DMS 273 (cell line): Measurements from ENCODE around the gene GSTM4.
"Not testable (repeated sequence)": the region's sequence is repeated elsewhere in the genome, so short reads cannot be mapped to it uniquely, and the experiment has no call there.

Source experiments
- DNase-seq: peaks from one replicate; lab custom pipeline; 2025; ENCODE audit not compliant: unreplicated experiment; lab: John Stamatoyannopoulos, UW

GSTM4 gene

DNA sequence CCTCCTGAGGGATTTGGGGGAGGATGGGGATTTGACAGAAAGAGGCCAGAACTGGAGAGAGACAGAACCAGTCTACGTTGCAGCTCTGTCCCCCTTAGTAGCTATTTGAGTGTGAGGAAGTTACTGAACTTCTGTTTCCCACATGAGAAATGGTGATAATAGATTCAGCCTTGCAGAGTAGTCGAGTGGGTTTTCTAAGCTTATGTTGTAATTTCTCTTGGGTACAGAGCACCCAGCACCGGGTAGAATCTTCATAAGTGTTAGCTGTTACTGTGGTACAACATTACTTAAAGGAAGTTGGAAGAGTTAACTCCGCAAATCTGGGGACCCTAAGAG lies 4.8 kb downstream of the GSTM4 start:
- not testable (repeated sequence) for DNase-seq

DNA sequence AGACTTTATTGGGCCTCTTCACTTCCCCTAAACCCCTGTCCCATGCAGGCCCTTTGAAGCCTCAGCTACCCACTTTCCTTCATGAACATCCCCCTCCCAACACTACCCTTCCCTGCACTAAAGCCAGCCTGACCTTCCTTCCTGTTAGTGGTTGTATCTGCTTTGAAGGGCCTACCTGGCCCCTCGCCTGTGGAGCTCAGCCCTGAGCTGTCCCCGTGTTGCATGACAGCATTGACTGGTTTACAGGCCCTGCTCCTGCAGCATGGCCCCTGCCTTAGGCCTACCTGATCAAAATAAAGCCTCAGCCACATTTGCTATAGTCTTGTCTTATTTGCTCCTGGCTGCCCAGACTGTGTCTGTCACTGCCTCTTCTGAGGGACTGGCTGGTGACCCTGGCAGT lies 5.5 kb downstream of the GSTM4 start:
- DNase-seq, result no peak

DNA sequence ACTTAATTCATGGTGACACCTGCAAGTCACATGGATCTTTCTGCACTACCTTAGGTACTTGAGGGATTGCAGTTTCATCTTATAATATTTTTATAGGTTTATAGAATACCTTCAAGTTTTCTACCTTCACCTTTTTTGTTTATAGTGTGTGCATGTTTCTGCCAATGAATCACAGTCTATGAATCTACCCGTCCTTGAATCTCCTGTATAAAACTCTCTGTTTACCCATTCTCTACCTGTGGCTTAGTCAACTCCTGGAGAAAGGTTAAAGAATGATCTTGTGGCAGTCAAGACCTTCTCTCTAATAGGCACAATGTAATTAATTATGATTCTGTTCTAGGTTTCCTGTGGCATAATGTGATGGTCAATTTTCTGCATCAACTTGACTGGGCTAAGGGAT lies 8.8 kb downstream of the GSTM4 start:
- DNase-seq, result no peak

DNA sequence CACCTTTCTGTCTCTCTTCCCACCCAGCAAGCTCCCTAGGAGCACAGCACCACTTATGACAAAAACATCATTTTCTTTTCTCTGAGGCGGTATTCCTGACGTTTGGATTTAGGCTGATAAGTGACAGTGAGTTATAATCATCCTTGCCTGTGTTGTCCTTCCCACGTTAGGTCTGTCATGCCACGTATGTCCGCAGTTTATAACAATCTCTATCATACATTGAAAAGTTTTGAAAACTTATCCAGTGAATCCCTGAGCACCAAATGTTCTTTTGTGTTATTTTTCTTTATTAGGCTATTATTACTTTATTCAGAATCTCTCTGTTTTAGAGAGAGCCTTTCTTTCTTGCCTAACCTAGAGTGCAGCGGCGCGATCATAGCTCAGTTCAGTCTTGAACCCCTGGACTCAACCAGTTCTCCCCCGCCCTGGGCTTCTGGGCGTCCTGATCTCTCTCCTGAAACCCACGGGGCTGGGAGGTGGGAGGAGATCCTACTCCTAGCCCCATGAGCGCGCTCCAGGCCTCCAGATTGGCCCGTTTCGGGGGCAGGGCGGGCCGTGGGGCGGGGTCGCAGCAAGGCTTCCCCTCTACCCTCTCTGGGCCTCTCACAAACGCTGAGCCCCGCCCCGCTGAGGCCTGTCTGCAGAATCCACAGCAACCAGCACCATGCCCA lies 11.7 kb downstream of the GSTM4 start, which contains the start of gene GSTM2:
Gene GSTM2, plus strand, starts transcription at position 606 of the 671 bp plus-strand sequence. Its CDS starts 59 bp downstream, at position 665.
- DNase-seq, result peak; percentile 96

DNA sequence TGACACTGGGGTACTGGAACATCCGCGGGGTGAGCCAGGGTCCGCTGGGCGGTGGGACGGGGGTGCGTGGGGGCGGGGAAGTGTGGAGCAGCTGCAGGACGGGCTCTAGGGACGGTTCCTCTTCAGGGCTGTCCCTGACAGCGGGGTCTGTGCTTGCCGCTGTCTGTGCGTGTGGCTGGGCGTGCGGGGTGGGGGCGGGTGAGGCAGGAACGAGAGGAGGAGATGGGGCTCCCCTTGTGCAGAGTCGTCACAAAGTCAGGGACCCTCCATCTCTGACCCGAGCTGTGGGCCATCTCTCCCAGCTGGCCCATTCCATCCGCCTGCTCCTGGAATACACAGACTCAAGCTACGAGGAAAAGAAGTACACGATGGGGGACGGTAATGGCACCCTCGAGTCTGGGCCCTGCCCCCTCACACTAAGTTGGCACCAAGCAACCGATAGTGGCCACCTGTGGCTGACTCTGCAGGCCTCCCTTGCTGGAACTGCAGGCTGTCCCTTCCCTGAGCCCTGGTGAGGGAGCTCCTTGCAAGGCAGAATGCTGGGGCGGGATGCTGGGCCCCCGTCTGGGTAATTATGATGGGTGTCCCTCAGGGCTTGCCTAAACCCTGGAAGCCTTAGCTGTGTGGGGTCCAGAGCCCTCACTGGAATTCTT lies 12.3 kb downstream of the GSTM4 start:
- DNase-seq, result peak; percentile 35

DNA sequence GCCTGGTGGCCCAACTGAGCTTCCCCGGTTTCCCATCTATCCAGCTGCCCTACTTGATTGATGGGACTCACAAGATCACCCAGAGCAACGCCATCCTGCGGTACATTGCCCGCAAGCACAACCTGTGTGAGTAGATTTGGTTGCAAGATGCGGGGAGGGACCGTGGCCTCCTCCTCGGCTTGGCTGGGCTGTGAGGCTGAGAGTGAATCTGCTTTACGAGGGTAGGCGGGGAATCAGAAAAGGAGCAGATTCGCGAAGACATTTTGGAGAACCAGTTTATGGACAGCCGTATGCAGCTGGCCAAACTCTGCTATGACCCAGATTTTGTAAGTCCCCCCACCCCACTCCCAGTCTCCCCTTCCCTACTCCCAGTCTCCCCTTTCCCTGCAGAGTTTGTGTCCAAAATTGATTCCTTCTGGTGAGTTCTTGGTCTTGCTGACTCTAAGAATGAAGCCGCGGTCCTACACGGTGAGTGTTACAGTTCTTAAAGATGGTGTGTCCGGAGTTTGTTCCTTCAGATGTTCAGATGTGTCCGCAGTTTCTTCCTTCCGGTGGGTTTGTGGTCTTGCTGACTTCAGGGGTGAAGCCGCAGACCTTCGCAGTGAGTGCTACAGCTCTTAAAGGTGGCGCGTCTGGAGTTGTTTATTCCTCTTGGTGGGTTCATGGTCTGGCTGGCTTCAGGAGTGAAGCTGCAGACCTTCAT lies 13.5 kb downstream of the GSTM4 start:
- DNase-seq, result no peak

DNA sequence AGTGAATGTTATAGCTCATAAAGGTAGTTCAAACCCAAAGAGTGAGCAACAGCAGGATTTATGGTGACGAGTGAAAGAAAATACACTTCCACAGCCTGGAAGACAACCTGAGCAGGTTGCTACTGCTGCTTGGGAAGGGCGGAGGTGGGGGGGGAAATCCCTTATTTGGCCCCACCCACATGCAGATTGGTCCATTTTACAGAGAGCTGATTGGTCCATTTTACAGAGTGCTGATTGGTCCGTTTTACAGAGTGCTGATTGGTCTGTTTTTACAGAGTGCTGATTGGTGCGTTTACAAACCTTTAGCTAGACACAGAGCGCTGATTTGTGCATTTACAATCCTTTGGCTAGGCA lies 14.0 kb downstream of the GSTM4 start:
- DNase-seq, result not testable (repeated sequence)

DNA sequence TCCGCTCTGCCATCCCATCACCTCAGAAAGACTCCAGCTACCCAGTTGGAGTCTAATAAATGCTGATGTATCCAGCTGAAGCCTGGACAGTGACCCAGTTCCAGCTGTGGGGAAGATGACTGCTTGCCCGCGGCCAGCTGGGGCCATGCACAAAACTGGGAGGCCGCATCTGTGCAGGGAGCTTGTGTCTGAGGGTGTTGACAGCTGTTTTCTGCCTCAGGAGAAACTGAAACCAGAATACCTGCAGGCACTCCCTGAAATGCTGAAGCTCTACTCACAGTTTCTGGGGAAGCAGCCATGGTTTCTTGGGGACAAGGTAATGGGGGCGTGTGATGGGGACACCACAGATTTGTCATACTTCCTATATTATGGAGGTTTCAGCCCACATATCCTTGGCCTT lies 15.2 kb downstream of the GSTM4 start:
- DNase-seq, result no peak

DNA sequence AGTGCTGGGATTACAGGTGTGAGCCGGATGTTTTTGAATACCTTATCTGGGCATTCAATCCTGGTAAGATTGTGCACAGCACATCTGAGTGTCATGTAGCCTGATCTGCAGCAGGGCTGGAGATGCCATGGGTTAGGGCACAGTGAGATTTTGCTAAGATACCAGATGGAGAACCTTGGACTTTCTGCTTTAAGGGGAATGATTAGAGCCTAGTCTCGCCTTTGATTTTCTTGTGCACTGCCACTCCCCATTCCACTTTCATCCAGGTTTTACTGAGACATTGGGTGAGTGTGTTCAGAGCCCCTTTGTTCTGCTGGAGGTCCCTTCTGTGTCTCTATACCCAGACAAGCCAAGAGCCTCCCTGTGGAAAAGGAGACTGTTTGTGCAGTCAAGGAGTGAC lies 18.0 kb downstream of the GSTM4 start:
- DNase-seq, result not testable (repeated sequence)

DNA sequence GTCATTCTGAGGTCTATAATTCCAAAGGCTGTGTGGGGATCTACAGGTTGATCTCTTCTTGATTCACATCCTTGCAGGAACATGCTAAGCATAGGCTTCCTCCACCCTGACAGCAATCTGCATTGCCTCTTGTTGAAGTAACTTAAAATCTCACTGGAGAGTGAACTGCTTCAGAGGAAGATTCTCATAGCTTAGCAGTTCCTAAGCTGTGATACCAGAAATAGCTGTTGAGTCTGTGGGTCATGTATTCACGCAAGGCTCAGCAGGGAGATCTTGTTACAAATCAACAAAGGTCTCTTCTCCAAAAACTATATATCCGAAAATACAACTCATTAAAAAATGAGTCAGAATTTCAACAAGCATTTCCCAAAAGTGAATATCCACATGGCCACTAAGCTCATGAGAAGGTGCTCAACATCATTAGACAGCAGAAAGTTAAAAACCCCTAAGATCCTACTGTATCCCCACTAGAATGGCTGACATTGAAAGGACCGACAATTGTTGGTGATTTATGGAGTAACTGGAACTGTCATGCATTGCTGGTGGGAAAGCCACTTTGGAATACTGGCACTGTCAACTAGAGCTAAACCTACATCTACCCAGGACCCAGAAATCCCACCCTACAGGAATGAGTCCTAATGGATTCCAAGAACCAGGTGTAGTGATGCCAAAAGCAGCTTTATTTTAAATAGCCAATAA lies 20.9 kb downstream of the GSTM4 start:
- DNase-seq, result not testable (repeated sequence)

DNA sequence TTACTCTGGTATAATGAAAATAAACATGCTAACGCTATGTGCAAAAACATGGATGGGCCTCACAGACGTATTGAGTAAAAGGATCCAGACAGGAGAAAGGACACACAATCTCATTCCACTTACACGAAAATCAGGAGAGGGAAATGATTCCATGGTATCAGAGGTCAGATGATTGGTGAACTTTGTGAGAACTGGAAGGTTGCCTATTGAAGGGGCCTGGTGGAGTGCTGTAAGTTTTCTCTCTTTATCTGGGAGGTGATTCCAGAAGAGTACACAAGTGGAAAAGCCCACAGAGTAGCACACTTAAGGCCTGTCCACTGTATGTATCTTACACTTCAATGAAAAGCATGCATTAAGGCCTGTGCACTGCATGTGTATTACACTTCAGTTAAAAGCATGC lies 21.6 kb downstream of the GSTM4 start:
- DNase-seq, result no peak

DNA sequence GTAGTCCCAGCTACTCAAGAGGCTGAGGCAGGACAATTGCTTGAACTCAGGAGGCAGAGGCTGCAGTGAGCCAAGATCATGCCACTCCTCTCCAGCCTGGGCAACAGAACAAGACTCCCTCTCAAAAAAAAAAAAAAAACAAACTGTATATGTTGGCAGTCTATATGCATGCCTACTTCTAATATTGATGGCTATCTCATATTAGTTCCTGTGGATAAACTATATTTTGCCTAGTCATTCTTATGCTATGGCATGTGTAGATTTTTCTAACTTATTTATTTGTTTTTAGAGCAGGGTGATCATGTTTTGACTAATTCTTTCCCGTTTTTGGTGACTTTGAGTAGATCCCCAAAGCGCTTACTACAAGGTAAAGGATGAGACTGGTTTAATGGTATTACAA lies 22.7 kb downstream of the GSTM4 start:
- not testable (repeated sequence) for DNase-seq

DNA sequence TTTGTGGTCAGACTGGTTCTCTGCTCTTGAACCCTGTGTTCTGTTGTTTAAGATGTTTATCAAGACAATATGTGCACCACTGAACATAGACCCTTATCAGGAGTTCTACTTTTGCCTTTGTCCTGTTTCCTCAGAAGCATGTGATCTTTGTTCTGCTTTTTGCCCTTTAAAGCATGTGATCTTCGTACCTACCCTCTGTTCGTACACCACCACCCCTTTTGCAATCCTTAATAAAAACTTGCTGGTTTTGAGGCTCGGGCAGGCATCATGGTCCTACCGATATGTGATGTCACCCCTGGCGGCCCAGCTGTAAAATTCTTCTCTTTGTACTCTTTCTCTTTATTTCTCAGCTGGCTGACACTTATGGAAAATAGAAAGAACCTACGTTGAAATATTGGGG lies 28.9 kb downstream of the GSTM4 start:
- DNase-seq, result not testable (repeated sequence)

DNA sequence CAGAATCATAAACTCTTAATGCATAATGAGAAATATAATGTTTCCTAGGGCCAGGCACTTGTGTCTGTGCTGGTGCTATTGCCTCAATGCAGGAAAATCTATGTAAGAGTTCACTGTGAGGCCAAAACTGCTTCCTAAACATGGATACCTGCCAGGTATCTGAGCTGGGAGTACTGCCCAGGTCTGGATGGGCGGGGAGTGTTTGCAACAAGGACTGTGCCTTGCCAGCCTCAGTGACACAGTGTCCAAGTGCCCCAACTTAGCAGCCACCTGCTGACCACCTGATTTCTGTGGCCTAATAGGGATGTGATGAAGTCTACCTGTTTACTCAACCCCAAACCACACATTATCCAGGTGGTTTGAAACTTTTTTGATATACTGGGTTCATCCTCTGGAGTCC lies 29.5 kb downstream of the GSTM4 start:
- not testable (repeated sequence) for DNase-seq

DNA sequence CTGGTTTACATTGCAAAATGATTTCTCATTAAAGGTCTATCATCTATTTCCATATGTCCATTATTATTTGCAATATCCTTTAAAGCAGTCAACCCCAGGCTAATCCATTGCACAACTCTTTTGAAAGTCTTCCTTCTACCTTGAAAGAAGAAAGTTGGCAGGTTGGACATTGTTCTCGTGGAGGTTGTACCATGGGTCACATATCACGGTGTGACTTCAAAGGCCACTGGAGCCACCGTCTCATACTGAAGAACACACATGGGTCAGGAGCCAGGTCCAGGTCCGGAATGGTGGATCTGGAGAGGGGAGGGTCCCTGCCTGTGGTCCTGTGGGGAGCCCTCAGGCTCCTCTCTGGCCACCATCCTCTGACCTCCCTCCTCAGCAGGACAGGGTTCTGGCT lies 30.0 kb downstream of the GSTM4 start:
- not testable (repeated sequence) for DNase-seq

DNA sequence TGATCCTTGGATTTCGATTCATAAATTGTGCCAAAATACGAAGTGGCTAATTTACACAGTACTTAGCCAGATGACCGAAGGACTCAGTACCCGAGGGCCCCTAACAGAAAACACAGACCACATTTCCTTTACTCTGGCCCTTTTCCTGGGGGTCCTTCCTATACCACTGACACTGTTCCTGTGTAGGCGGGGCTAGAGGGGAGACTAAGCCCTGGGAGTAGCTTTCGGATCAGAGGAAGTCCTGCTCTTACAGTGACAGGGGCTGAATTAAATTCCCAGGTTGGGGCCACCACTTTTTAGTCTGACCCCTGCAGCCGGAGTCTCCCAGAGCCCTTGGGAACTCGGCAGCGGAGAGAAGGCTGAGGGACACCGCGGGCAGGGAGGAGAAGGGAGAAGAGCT lies 31.2 kb downstream of the GSTM4 start:
- DNase-seq, result not testable (repeated sequence)

DNA sequence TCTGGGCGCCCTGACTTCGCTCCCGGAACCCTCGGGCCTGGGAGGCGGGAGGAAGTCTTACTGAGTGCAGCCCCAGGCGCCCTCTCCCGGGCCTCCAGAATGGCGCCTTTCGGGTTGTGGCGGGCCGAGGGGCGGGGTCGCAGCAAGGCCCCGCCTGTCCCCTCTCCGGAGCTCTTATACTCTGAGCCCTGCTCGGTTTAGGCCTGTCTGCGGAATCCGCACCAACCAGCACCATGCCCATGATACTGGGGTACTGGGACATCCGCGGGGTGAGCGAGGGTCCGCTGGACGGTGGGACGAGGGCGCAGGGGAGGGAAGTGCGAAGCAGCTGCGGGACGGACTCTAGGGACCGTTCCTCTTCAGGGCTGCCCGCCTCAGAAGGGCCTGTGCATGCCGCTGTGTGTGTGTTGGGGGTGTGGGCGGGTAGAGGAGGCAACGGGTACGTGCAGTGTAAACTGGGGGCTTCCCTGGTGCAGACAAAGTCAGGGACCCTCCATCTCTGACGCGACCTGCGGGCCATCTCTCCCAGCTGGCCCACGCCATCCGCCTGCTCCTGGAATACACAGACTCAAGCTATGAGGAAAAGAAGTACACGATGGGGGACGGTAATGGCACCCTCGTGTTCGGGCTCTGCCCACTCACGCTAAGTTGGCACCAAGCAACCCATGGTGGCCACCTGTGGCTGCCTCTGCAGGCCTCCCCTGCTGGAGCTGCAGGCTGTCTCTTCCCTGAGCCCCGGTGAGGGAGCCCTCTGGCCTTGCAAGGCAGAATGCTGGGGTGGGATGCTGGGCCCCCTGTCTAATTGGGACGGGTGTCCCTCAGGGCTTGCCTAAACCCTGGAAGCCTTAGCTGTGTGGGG lies 32.0 kb downstream of the GSTM4 start, which contains the start of gene GSTM1:
Gene GSTM1, plus strand, starts transcription at position 177 of the 859 bp plus-strand sequence. Its CDS starts 57 bp downstream, at position 234.
- peak; percentile 90 for DNase-seq

DNA sequence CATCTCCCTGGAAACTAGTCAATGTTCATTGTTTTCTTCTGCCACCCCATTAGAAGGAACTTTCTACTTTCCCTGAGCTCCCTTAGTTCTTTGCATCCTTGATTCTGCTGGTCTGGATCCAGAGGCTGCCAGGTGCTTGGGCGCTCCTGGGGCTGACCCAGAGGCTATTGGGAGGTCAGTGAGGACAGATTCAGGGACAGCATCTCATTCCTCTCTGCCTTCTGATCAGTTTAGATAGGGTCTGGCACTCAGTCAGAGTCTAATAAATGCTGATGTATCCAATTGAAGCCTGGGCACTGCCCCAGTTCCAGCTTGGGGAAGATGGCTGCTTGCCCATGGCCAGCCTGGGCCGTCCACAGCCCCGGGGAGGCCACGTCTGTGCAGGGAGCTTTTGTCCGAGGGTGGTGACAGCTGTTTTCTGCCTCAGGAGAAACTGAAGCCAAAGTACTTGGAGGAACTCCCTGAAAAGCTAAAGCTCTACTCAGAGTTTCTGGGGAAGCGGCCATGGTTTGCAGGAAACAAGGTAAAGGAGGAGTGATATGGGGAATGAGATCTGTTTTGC lies 34.0 kb downstream of the GSTM4 start:
- DNase-seq, result no peak

DNA sequence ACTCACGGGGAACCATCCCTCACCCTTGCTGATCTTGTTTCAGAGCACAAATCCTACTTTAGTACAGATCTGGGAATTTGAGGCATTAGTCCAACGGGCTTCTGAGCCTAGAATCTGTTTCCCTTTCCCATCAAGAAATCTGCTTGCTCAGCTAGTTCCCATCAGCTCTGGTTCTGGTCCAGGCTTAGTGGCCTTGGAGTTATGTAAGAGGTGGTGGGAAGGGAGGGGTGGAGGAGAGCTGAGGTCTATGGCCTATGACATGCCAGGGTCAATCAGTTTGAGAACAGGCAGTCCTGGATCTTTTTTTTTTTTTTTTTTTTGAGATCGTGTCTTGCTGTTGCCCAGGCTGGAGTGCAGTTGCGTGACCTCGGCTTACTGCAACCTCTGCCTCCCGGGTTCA lies 35.9 kb downstream of the GSTM4 start:
- no peak for DNase-seq

DNA sequence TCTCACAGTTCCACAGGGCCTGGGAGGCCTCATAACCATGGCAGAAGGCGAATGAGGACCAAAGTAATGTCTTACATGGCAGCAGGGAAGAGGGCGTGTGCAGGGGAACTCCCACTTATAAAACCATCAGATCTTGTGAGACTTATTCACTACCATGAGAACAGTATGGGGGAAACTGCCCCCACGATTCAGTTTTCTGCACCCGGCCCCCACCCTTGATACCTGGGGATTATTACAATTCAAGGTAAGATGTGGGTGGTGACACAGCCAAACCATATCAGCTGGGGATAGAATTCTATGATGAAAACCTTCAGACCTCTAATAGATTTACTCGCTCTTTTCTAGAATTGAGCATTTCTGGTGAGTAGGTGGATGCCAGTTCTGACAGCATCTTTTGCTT lies 38.5 kb downstream of the GSTM4 start:
- not testable (repeated sequence) for DNase-seq
